Urothelium cell line (cell line): ENCODE data around the gene HIGD1C.
"Not testable (repeated sequence)": the region's sequence is repeated elsewhere in the genome, so short reads cannot be mapped to it uniquely, and the experiment has no call there.

Experiments
- DNase-seq: peaks from one replicate; pipeline ENCODE4 v3.0.0; 2011; ENCODE audit warnings: low spot score, mixed read lengths
- FAIRE-seq: peaks from 2 replicates; lab custom pipeline; 2011; peaks lifted over from hg19 to GRCh38; lab: Jason Lieb, UNC

Gene HIGD1C

DNA sequence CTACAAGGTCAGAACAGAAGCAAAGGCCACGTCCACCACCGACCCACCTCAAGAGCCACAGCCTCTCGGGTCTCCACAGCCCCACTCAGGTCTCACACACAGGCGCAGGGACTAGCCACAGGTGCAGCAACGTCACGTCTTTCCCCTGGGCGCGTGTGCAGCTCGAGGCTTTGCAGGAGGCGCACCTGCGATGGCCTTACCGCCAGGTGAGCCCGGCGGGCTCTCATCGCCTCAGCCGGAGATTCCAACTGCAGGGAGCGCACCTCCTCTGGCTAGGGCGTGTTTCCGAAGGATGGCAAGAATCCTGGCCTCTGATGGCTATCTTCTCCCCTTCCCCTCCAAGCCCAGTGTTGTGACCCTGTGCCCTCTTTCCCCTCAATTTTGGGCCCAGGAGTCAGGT lies at the start of gene HIGD1C:
HIGD1C (plus strand) TSS at position 35 of the 400 bp plus-strand sequence. CDS start 1,455 bp downstream, outside the sequence.
- DNase-seq (no peak), FAIRE-seq (no peak)

DNA sequence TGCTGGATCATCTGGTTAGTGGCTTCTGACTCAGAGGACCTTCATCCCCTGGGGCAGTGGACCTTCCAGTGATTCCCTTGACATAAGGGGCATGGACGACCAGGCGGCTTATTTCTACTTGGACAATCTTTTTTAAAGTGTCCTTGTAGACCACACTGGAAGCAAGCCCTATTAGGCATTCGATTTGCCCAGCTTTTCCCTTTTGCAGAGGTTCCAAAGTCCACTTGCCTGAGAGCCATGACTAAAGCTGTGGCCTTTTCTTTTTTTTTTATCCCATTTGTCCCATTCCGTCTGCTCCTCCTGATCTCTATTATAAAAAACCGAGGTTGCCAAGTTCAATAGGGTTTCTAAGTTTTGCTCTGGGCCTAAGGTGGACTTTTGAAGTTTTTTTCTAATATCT lies 43.9 kb upstream of the HIGD1C start:
- not testable (repeated sequence) for DNase-seq, FAIRE-seq

DNA sequence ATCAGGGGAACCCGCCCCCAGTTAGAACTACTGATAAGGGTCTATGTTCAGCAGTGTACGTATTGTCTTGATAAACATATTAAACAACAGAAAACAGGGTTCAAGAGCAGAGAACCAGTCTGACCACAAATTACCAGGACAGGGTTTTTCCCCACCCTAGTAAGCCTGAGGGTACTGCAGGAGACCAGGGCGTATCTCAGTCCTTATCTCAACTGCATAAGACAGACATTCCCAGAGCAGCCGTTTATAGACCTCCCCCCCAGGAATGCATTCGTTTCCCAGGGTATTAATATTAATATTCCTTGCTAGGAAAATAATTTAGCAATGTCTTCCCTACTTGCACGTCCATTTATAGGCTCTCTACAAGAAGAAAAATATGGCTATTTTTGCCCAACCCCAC lies 40.0 kb upstream of the HIGD1C start:
- FAIRE-seq, DNase-seq: not testable (repeated sequence)

DNA sequence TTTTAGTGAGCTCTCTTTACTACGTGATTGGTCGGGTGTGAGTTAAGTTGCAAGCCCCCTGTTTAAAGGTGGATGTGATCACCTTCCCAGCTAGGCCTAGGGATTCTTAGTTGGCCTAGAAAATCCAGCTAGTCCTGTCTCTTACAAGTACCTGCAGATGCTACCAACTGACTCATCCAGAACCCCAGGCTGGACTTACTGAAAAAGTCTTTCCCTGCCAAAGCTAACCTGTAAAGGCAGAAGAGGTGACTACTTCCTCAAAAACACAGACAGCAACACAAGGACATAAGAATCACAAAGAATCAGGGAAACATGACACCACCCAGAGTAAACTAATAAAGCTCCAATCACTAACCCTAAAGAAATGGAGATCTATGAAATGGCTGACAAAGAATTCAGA lies 39.1 kb upstream of the HIGD1C start:
- no peak for DNase-seq
- FAIRE-seq = no peak

DNA sequence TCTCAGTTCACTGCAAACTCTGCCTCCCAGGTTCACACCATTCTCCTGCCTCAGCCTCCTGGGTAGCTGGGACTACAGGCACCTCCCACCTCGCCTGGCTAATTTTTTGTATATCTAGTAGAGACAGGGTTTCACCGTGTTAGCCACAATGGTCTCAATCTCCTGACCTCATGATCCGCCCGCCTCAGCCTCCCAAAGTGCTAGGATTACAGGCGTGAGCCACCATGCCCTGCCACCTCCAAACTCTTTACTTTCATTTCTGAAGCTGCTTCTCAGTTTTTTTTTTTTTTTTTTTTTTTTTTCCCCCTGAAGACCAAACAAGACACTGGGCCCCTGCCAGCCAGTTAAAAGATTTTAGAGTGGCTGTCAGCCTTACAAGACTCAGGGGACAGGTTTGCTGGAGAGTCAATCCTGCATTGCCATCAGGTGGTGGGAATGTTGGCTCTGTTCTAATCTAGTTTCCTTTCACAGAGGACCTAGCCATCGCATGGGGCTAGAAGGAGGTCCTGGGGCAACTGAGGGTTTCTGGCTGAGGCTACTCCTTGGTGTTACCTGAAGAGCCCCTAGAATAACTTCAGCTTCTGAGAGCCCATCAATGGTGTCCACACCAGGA lies 37.4 kb upstream of the HIGD1C start:
- FAIRE-seq (no peak), DNase-seq (no peak)

DNA sequence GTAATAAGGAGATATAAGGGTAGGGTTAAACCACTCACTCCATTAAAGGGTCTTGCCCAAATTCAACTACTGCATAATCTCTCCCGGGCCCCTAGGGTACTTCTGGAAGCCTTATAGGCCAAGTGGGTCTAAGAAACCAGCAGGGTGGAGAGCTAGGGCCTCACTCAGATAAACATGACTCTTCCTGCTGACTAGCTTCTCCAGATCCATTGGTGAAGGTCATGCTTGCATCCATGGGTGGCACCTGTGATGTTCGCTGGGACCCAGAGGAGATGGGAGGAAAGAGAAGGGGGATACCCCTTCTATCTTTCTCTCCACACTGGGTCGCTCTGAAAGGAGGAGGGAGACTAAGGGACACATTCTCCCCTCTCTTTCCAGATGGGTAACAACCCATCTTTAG lies 36.1 kb upstream of the HIGD1C start:
- no peak for FAIRE-seq
- no peak for DNase-seq

DNA sequence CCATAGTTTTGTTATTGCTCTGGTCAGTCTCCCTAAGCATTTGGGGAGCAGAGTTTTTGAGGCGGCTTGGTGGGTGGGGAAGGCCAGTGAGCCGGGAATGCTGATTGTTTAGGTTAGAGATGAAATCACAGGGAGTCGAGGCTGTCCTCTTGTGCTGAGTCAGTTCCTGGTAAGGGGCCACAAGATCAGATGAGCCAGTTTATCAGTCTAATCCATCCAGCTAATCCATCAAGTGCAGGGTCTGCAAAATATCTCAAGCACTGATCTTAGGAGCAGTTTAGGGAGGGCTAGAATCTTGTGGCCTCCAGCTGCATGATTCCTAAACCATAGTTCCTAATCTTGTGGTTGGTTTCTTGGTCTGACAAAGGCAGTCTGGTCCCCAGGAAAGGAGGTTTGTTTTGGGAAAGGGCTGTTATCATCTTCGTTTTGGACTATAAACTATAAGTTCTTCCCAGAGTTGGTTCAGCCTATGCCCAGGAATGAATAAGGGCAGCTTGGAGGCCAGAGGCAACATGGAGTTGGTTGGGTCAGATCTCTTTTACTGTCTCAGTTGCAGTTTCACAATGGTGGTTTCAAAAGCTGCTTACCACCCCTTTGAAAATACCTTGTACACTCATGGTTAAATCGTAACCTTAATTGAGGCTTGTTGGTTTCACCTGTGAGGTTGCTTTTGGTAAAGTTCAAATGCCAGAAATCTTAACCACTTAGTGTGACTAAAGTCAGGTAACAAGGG lies 33.6 kb upstream of the HIGD1C start:
- DNase-seq (no peak), FAIRE-seq (no peak)

DNA sequence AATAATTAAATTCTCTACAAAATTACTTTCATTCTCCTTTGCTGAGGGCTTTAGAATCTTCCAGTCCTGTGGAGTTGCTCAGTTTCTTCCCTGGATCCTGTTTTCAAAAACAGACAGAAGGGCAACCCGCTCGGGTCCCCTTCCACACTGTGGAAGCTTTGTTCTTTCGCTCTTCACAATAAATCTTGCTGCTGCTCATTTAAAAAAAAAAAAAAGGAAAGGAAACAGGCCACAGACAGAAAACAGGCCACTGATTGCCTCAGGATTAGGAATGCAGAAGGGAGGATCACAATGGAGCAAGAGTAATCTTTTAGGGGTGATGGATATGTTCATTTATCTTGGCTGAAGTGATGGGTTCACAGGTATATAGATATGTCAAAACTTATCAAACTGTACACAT lies 29.5 kb upstream of the HIGD1C start:
- DNase-seq = no peak
- no peak for FAIRE-seq

DNA sequence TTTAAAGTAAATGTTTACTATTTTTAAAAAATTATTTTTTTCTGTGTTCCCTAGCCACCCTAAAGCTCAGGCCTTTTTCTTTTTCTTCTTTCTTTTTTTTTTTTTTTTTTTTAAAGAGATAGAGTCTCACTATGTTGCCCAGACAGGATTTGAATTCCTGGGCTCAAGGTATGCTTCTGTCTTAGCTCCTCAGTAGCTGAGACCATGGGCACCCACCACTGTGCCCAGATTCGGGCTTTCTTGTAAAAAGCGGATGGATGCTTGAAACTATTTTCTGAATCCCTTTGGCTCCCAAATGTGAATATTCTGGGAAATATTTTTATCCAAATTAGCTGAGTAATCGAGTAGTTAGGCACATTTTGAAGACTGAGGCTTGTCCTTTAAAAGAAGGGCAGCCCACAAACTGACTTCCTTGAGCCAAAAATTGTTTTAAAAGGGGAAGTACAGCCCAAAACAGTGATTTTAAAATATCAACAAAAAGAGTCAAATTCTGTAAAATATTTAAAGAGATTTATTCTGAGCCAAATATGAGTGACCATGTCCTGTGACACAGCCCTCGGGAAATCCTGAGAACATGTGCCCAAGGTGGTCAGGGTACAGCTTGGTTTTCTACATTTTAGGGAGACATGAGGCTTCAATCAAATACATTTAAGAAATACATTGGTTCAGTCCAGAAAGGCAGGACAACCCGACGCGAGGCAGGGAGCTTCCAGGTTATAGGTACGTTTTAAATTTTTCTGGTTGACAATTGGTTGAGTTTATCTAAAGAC lies 28.8 kb upstream of the HIGD1C start:
- FAIRE-seq (no peak), DNase-seq (no peak)

DNA sequence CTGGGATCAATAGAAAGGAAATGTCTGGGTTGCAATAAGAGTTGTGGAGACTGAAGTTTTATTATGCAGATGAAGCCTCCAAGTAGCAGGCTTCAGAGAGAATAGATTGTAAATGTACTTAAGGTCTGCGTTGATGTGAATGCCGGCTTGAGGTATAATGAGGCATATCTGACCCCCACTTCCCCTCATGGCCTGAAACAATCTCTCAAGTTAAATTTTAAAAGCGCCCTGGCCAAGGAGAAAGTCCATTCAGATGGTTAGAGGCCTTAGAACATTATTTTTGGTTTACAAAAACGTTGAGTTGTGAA lies 28.3 kb upstream of the HIGD1C start:
- FAIRE-seq (no peak), DNase-seq (no peak)

DNA sequence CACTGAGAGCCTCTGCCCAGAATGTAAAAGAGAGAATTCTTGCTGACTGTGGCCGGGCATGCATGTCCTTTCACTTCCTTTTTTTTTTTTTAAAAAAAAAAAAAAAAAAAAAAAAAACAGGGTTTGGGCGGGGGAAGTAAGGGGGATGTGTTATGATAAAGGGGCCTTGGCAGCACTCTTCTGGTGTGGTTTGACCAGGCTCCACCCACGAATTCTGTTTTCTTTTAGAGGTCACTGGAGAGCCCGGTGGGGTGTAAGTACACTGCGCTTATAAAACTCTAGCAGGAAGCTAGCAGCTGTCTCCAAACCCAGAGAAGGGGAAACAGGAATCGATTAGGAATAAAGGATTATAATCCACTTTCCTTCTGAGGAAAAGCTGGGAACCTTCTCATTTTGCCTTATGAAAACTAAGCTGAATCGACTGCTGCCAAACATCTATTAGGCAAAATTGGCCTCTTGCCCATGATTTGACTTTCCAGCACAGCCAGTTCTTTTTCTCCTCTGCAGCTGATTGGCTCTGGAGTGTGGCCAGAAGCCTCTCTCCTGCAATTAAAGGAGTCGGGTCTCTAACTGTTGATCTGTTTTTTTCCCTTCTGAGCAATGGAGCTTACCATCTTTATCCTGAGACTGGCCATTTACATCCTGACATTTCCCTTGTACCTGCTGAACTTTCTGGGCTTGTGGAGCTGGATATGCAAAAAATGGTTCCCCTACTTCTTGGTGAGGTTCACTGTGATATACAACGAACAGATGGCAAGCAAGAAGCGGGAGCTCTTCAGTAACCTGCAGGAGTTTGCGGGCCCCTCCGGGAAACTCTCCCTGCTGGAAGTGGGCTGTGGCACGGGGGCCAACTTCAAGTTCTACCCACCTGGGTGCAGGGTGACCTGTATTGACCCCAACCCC lies 27.7 kb upstream of the HIGD1C start:
- no peak for FAIRE-seq
- DNase-seq = peak; percentile 52

DNA sequence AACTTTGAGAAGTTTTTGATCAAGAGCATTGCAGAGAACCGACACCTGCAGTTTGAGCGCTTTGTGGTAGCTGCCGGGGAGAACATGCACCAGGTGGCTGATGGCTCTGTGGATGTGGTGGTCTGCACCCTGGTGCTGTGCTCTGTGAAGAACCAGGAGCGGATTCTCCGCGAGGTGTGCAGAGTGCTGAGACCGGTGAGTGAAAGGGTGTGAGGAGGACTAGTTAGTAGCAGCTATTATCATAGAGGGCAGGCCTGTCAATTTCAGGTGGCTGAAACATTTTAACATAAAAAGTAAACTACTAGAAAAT lies 27.0 kb upstream of the HIGD1C start:
- FAIRE-seq (no peak), DNase-seq (no peak)

DNA sequence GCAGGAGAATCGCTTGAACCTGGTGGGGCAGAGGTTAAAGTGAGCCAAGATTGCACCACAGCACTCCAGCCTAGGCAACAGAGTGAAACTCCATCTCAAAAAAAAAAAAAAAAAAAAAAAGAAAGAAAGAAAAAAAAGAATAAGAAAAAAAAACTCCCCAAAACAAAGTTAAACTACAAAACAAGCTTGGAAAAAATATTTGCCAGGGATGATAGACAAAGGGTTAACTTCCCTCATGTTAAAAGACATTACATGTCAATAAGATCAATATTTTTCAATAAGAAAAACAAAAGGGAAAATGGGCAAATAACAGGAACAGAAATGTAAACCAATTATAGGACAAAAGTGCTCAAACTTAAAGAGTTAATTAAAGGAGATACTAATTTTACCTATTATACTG lies 26.4 kb upstream of the HIGD1C start:
- no peak for DNase-seq
- FAIRE-seq = no peak

DNA sequence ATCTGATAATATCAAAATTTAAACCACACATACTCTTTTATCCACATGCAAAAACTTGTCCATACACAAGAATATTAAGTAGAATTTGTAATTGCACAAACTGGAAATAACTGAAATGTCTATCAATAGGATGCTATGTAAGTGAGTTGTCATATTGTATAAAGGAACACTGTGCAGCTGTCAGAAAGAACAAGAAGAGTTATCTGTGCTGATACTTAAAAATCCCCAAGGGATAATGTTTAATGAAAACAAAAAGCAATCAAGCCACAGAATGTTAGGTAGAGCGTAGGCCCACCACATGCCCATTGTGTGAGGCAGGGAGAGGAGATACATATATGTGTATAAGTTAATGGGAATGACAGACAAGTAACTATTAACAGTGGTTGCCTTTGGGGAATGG lies 25.9 kb upstream of the HIGD1C start:
- no peak for DNase-seq
- FAIRE-seq = no peak

DNA sequence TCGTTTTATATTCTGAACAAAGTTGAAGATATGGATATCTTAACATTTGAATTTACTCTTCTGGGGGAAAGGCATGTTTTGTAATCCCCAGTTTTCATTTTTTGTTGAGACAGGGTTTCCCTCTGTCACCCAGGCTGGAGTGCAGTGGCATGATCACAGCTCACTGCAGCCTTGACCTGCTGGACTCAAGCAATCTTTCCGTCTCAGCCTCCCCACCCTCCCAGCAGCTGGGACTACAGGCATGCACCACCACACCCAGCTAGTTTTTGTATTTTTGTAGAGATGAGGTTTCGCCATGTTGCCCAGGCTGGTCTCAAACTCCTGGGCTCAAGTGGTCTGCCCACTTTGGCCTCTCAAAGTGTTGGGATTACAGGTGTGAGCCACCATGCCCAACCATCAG lies 25.4 kb upstream of the HIGD1C start:
- DNase-seq, FAIRE-seq: not testable (repeated sequence)

DNA sequence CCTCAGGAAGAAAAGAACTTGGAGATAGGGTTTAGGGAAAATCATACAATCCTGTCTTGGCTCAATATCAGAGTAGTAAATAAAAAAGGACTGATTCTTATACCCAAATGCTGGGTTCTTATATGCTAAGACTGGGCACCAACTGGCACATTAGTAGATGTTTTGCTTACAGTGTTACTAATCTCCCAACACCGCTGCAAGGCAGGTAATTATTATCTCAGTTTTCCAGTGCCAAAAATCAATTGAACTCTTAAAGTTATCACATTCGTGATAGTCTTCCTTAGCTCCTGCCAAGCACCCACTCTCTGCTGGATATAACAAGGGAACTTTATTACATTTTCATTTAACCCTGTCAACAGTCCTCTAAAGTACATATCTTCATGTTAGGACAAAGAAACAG lies 25.0 kb upstream of the HIGD1C start:
- FAIRE-seq = no peak

DNA sequence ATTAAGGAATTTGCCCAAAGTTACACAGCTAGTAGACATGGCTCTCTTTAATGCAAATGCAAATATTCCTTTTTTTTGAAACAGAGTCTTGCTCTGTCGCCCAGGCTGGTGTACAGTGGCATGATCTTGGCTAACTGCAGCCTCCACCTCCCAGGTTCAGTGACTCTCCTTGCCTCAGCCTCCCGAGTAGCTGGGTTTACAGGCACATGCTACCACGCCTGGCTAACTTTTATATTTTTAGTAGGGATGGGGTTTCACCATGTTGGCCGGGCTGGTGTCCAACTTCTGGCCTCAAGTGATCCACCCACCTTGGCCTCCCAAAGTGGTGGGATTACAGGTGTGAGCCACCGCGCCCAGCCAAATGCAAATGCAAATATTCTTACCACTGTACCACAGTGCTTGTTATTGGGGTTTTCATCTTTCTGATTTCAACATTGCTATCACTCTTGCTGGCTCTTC lies 24.5 kb upstream of the HIGD1C start:
- FAIRE-seq (no peak), DNase-seq (no peak)

More for the DNA sequence above, 25.0 kb upstream of the HIGD1C start:
- DNase-seq = no peak

DNA sequence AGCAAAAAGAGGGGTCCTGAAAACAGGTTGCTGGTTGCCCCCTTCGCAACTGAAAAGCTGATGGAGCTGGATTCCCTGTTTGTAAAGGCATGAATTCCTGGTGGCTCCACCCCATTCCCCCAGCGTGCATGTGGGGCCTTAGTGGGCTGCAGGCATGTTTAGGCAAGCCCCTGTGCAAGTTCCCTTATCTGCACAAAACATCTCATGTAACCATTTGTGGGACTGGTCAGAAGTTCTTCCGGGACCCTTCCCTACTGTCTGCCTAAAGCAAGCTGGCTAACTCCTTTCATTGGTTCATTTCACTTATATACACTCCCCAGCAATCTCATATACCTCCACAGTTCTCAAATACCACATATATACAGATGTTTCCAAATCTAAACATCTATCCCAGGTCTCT lies 24.0 kb upstream of the HIGD1C start:
- no peak for DNase-seq
- no peak for FAIRE-seq

DNA sequence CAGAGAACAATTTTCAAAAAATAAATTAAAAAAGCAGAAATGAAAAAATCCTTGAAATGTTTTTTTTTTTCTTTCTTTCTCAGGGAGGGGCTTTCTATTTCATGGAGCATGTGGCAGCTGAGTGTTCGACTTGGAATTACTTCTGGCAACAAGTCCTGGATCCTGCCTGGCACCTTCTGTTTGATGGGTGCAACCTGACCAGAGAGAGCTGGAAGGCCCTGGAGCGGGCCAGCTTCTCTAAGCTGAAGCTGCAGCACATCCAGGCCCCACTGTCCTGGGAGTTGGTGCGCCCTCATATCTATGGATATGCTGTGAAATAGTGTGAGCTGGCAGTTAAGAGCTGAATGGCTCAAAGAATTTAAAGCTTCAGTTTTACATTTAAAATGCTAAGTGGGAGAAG lies 22.5 kb upstream of the HIGD1C start:
- DNase-seq = no peak
- no peak for FAIRE-seq

DNA sequence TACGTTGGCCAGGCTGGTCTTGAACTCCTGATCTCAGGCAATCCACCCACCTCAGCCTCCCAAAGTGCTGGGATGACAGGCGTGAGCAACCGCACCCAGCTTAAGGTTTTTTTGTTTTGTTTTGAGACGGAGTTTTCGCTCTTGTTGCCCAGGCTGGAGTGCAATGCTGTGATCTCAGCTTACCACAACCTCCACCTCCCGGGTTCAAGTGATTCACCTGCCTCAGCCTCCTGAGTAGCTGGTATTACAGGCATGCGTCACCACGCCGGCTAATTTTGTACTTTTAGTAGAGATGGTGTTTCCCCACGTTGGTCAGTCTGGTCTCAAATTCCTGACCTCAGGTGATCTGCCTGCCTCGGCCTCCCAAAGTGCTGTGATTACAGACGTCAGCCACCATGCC lies 21.9 kb upstream of the HIGD1C start:
- not testable (repeated sequence) for FAIRE-seq, DNase-seq

DNA sequence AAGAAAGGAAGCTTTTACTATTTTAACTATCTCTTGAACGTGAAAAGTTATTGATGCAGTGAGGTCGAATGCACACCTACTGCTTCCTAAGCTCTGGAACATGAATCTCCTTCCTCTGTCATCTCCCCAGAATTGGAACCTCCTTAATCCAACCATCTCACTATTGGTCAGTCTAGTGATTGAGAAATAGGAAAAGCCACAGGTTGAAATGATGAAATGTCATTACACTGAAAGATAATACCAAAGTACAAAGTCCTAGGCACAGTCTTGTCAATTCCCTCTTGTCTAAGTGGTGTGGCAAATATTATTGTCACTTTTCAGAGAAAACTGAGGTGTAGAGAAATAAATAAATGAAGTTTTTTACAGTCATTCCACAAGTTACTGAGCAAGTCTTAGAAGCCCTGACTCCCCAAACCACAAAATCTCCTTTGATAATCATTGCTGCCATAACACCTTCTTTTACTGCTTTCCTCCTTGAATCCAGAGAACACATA lies 19.5 kb upstream of the HIGD1C start:
- DNase-seq = no peak

More for the DNA sequence above, 19.5 kb upstream of the HIGD1C start:
- FAIRE-seq = no peak
